Measurements from ENCODE around the gene PTPRCAP. TPM values are rescaled to one million over a fixed set of nuclear protein-coding genes. Genes with fewer than 3 reads are reported as not detected.
A peak's percentile ranks its signal among the peaks of the same experiment; 100 is the strongest.
"Not testable (repeated sequence)": the region's sequence is repeated elsewhere in the genome, so short reads cannot be mapped to it uniquely, and the experiment has no call there.

PTPRCAP gene
- total RNA-seq, result 100 to 1,000 TPM; 328 to 389 TPM

- Mint-ChIP-seq H3K36me3 (ENCODE audit: low read depth) (peaks cover 59% of the 10 kb centered on the region), H3K4me3 (peak within 1 kb of the TSS; percentile 98), H3K27me3 (no peaks in the 10 kb centered on the region), H3K9me3 (no peaks in the 10 kb centered on the region), H3K4me1 (peaks cover 63% of the 10 kb centered on the region), H3K27ac (peak within 1 kb of the TSS; percentile 94)
- DNase-seq, result peak; percentile 83
- POLR2A ChIA-PET, result interaction anchor here (0.6 to 2.9 kb wide), 8 partner anchors 17 to 49 kb away, joined by 3 to 18 read pairs (median 5); partner anchors contain the start of genes AIP, PPP1CA and TBC1D10C
- CTCF ChIA-PET, result interaction anchor here (0.6 to 4.2 kb wide), 15 partner anchors 9 to 384 kb away, joined by 3 to 29 read pairs (median 5); partner anchors contain the start of genes CABP4, PPP1CA and RPS6KB2
These were observed at the start of gene PTPRCAP for GRCh38 chr11:67437082-67437808. Gene PTPRCAP (minus strand): TSS chr11:67437682. CDS start chr11:67437619, 63 bp downstream.

GRCh38 chr11:67486481-67487195 is 49.2 kb upstream of the PTPRCAP start:
- H3K27ac Mint-ChIP-seq, result peak overlapping the region; percentile 99
- H3K36me3 Mint-ChIP-seq (ENCODE audit: low read depth), result peaks cover 50% of the 10 kb centered on the region
- peak overlapping the region; percentile 86 for H3K4me3 Mint-ChIP-seq
- POLR2A ChIA-PET, result interaction anchor here (0.6 to 1.6 kb wide), 2 partner anchors 50 to 89 kb away, joined by 3 read pairs; no protein-coding TSS in a partner anchor
- no peak for DNase-seq
- H3K9me3 Mint-ChIP-seq, result no peaks in the 10 kb centered on the region
- no peaks in the 10 kb centered on the region for H3K27me3 Mint-ChIP-seq
- H3K4me1 Mint-ChIP-seq, result peaks cover 58% of the 10 kb centered on the region
- CTCF ChIA-PET, result interaction anchor here (1.1 to 1.5 kb wide), 3 partner anchors 31 to 137 kb away, joined by 3 to 5 read pairs (median 3); no protein-coding TSS in a partner anchor

GRCh38 chr11:67485873-67486361 is 48.4 kb upstream of the PTPRCAP start:
- POLR2A ChIA-PET, result interaction anchor here (1.6 kb wide), 1 partner anchor 49 kb away, joined by 3 read pairs; no protein-coding TSS in a partner anchor
- not testable (repeated sequence) for H3K27me3 Mint-ChIP-seq, H3K9me3 Mint-ChIP-seq
- CTCF ChIA-PET, result interaction anchor here (1.1 to 1.5 kb wide), 4 partner anchors 20 to 136 kb away, joined by 3 to 5 read pairs (median 4); partner anchors contain the start of gene PITPNM1
- H3K36me3 Mint-ChIP-seq (ENCODE audit: low read depth), result peaks cover 46% of the 10 kb centered on the region
- H3K4me1 Mint-ChIP-seq, result peaks cover 58% of the 10 kb centered on the region
- H3K27ac Mint-ChIP-seq, result peak overlapping the region; percentile 99
- H3K4me3 Mint-ChIP-seq, result peak overlapping the region; percentile 86
- peak; percentile 60 for DNase-seq

GRCh38 chr11:67484847-67485311 is 47.4 kb upstream of the PTPRCAP start:
- Mint-ChIP-seq H3K36me3 (ENCODE audit: low read depth) (peaks cover 44% of the 10 kb centered on the region), H3K9me3 (no peaks in the 10 kb centered on the region), H3K4me1 (peaks cover 58% of the 10 kb centered on the region), H3K27me3 (no peaks in the 10 kb centered on the region), H3K27ac (peak overlapping the region; percentile 99), H3K4me3 (peak overlapping the region; percentile 86)
- ChIA-PET POLR2A (interaction anchor here (0.9 kb wide), 1 partner anchor 56 kb away, joined by 4 read pairs; no protein-coding TSS in a partner anchor), CTCF (interaction anchor here (0.9 to 1.6 kb wide), 5 partner anchors 18 to 84 kb away, joined by 3 to 4 read pairs (median 4); partner anchors contain the start of gene PITPNM1)
- peak; percentile 70 for DNase-seq

- no peaks in the 10 kb centered on the region for H3K9me3 Mint-ChIP-seq
- peak; percentile 68 for DNase-seq
- H3K4me1 Mint-ChIP-seq, result peaks cover 56% of the 10 kb centered on the region
- H3K4me3 Mint-ChIP-seq, result peak overlapping the region; percentile 86
- ChIA-PET CTCF (interaction anchor here (0.9 to 2.0 kb wide), 5 partner anchors 16 to 83 kb away, joined by 3 to 10 read pairs (median 4); partner anchors contain the start of genes PPP1CA and TMEM134), POLR2A (interaction anchor here (0.9 to 1.2 kb wide), 2 partner anchors 55 to 146 kb away, joined by 3 to 4 read pairs; partner anchors contain the start of gene NUDT8)
- peaks cover 40% of the 10 kb centered on the region for H3K36me3 Mint-ChIP-seq (ENCODE audit: low read depth)
- peak overlapping the region; percentile 99 for H3K27ac Mint-ChIP-seq
- H3K27me3 Mint-ChIP-seq, result no peaks in the 10 kb centered on the region
These were observed 46.6 kb upstream of the PTPRCAP start for GRCh38 chr11:67483831-67484665.

- Mint-ChIP-seq H3K4me1 (peaks cover 48% of the 10 kb centered on the region), H3K27me3 (no peaks in the 10 kb centered on the region), H3K36me3 (ENCODE audit: low read depth) (peaks cover 31% of the 10 kb centered on the region), H3K4me3 (peak within 1 kb of the TSS; percentile 86), H3K9me3 (no peaks in the 10 kb centered on the region), H3K27ac (peak within 1 kb of the TSS; percentile 99)
- peak; percentile 99 for DNase-seq
- ChIA-PET CTCF (interaction anchor here (0.5 to 2.0 kb wide), 6 partner anchors 15 to 161 kb away, joined by 4 to 10 read pairs (median 4); partner anchors contain the start of genes PPP1CA and TMEM134), POLR2A (interaction anchor here (0.6 to 1.2 kb wide), 5 partner anchors 9 to 147 kb away, joined by 3 read pairs; partner anchors contain the start of genes NUDT8 and PTPRCAP)
These were observed 45.6 kb upstream of the PTPRCAP start, which contains the start of gene AIP for GRCh38 chr11:67482827-67483798. Gene AIP (plus strand): TSS chr11:67483026. CDS start chr11:67483159, 133 bp downstream.

GRCh38 chr11:67482275-67482826 is 44.9 kb upstream of the PTPRCAP start:
- ChIA-PET CTCF (interaction anchor here (0.5 to 2.0 kb wide), 12 partner anchors 15 to 320 kb away, joined by 3 to 10 read pairs (median 4); partner anchors contain the start of genes PPP1CA and TMEM134), POLR2A (interaction anchor here (0.6 to 1.1 kb wide), 4 partner anchors 8 to 46 kb away, joined by 3 read pairs; partner anchors contain the start of gene PTPRCAP)

GRCh38 chr11:67477344-67478050 is 40.0 kb upstream of the PTPRCAP start:
- POLR2A ChIA-PET; H3K4me1 Mint-ChIP-seq; DNase-seq; H3K36me3 Mint-ChIP-seq (ENCODE audit: low read depth); H3K27me3 Mint-ChIP-seq; H3K9me3 Mint-ChIP-seq; H3K4me3 Mint-ChIP-seq; H3K27ac Mint-ChIP-seq: not testable (repeated sequence)
- CTCF ChIA-PET, result interaction anchor here (1.0 to 1.3 kb wide), 4 partner anchors 9 to 132 kb away, joined by 3 to 5 read pairs (median 3); no protein-coding TSS in a partner anchor

More at GRCh38 chr11:67482275-67482826, 44.9 kb upstream of the PTPRCAP start:
- H3K4me3 Mint-ChIP-seq, result peak overlapping the region; percentile 86
- H3K9me3 Mint-ChIP-seq, result no peaks in the 10 kb centered on the region
- peaks cover 24% of the 10 kb centered on the region for H3K36me3 Mint-ChIP-seq (ENCODE audit: low read depth)
- H3K27ac Mint-ChIP-seq, result peak overlapping the region; percentile 99
- peaks cover 40% of the 10 kb centered on the region for H3K4me1 Mint-ChIP-seq
- no peak for DNase-seq
- no peaks in the 10 kb centered on the region for H3K27me3 Mint-ChIP-seq

GRCh38 chr11:67476692-67477091 is 39.2 kb upstream of the PTPRCAP start:
- H3K4me3 Mint-ChIP-seq; H3K9me3 Mint-ChIP-seq; POLR2A ChIA-PET; H3K27ac Mint-ChIP-seq; H3K36me3 Mint-ChIP-seq (ENCODE audit: low read depth); H3K4me1 Mint-ChIP-seq; DNase-seq; H3K27me3 Mint-ChIP-seq: not testable (repeated sequence)
- CTCF ChIA-PET, result interaction anchor here (0.8 to 1.3 kb wide), 5 partner anchors 8 to 131 kb away, joined by 3 to 5 read pairs (median 3); no protein-coding TSS in a partner anchor

- no peak overlapping the region for H3K4me3 Mint-ChIP-seq
- H3K27ac Mint-ChIP-seq, result no peak overlapping the region
- DNase-seq, result no peak
- H3K27me3 Mint-ChIP-seq, result no peaks in the 10 kb centered on the region
- no peaks in the 10 kb centered on the region for H3K9me3 Mint-ChIP-seq
- ChIA-PET CTCF (no interaction called here), POLR2A (no interaction called here)
- H3K36me3 Mint-ChIP-seq (ENCODE audit: low read depth), result no peaks in the 10 kb centered on the region
- H3K4me1 Mint-ChIP-seq, result peaks cover 17% of the 10 kb centered on the region
These were observed 35.4 kb upstream of the PTPRCAP start for GRCh38 chr11:67472882-67473281.

All from activated CD4-positive, alpha-beta T cell treated with anti-CD3 and anti-CD28 coated beads, Interleukin-2, amount 10 ng/mL, durations not matched to agents 7 days and 5 days (primary cell).